Cardiac muscle cell (in vitro differentiated cells and primary cell): Measurements from ENCODE around the gene MRPL51. TPM values are rescaled to one million over a fixed set of nuclear protein-coding genes. Genes with fewer than 3 reads are reported as not detected.

Experiments used
- DNase-seq, 2 donors: peaks; one replicate each; pipeline versions ENCODE4 v3.0.0 to v3.0.0-alpha.2; 2010 to 2017; ENCODE audit warnings: low read depth in 1 of 2, low spot score in 1 of 2
- H3K27ac ChIP-seq: fragments of 200-600 bp; sonication (generic); 2 replicates; pipeline ENCODE4 v1.5.1; 2016
- H3K27me3 ChIP-seq: fragments of 200-600 bp; sonication (generic); 2 replicates; pipeline ENCODE4 v1.6.0; 2016; ENCODE audit warnings: control low read depth
- H3K36me3 ChIP-seq: fragments of 200-600 bp; sonication (generic); 2 replicates; pipeline ENCODE4 v1.5.1; 2016; ENCODE audit warnings: control low read depth
- H3K4me1 ChIP-seq: fragments of 200-600 bp; sonication (generic); 2 replicates; pipeline ENCODE4 v1.8.1; 2017; ENCODE audit warnings: low read depth, mild to moderate bottlenecking, mixed run types
- H3K4me3 ChIP-seq: fragments of 200-600 bp; sonication (generic); 2 replicates; pipeline ENCODE4 v1.5.1; 2016; ENCODE audit warnings: mild to moderate bottlenecking
- H3K9me3 ChIP-seq: fragments of 200-600 bp; sonication (generic); 2 replicates; pipeline ENCODE4 v1.5.1; 2017; ENCODE audit warnings: low read depth, mild to moderate bottlenecking, control low read depth
- CTCF ChIP-seq: IDR thresholded peaks from 2 replicates; pipeline ENCODE4 v1.5.1; 2012; ENCODE audit warnings: low read depth, mild to moderate bottlenecking, low read length
- polyA plus RNA-seq: library from polyadenylated mRNA; unstranded; fragments of >200 nt; fragmentation: Nextera tagmentation; extraction: Ambion mirVana; gene quantifications from 2 replicates; pipeline ENCODE4 v1.2.1, GENCODE V29; 2016
- total RNA-seq: library from RNA; depleted of rRNA; stranded (reverse); fragments of >200 nt; gene quantifications from 2 replicates; pipeline ENCODE4 v1.2.3, GENCODE V29; 2016

The MRPL51 gene
- total and polyA plus RNA-seq, 2 experiments from 2014 or later, result 75.1 to 279 TPM

- Histone ChIP-seq H3K9me3 (no peaks in the 10 kb centered on the region), H3K4me3 (no peak overlapping the region), H3K27ac (no peak overlapping the region), H3K27me3 (no peaks in the 10 kb centered on the region), H3K36me3 (peaks cover 74% of the 10 kb centered on the region), H3K4me1 (no peaks in the 10 kb centered on the region)
- DNase-seq, result no peak
- no peak for TF ChIP-seq CTCF
Measured at GRCh38 chr12:6523708-6524107, 30.6 kb upstream of the MRPL51 start.

GRCh38 chr12:6522193-6522592, 29.1 kb upstream of the MRPL51 start:
- H3K36me3 ChIP-seq, result peaks cover 68% of the 10 kb centered on the region
- no peak for DNase-seq
- no peaks in the 10 kb centered on the region for H3K27me3 ChIP-seq
- H3K4me3 ChIP-seq, result no peak overlapping the region
- no peaks in the 10 kb centered on the region for H3K9me3 ChIP-seq
- H3K4me1 ChIP-seq, result no peaks in the 10 kb centered on the region
- no peak overlapping the region for H3K27ac ChIP-seq
- no peak for TF ChIP-seq CTCF

GRCh38 chr12:6520186-6520585, 27.1 kb upstream of the MRPL51 start:
- H3K9me3 ChIP-seq, result no peaks in the 10 kb centered on the region
- no peak for TF ChIP-seq CTCF
- H3K36me3 ChIP-seq, result peaks cover 63% of the 10 kb centered on the region
- H3K4me3 ChIP-seq, result no peak overlapping the region
- H3K27me3 ChIP-seq, result no peaks in the 10 kb centered on the region
- H3K4me1 ChIP-seq, result no peaks in the 10 kb centered on the region
- DNase-seq, result no peak
- no peak overlapping the region for H3K27ac ChIP-seq

GRCh38 chr12:6508087-6508486, 15.0 kb upstream of the MRPL51 start:
- H3K9me3 ChIP-seq, result no peaks in the 10 kb centered on the region
- H3K4me3 ChIP-seq, result no peak overlapping the region
- no peak for TF ChIP-seq CTCF
- H3K27ac ChIP-seq, result peak overlapping the region; percentile 95
- no peaks in the 10 kb centered on the region for H3K27me3 ChIP-seq
- H3K36me3 ChIP-seq, result peaks cover 24% of the 10 kb centered on the region
- no peak for DNase-seq
- H3K4me1 ChIP-seq, result peaks cover 13% of the 10 kb centered on the region

DNA sequence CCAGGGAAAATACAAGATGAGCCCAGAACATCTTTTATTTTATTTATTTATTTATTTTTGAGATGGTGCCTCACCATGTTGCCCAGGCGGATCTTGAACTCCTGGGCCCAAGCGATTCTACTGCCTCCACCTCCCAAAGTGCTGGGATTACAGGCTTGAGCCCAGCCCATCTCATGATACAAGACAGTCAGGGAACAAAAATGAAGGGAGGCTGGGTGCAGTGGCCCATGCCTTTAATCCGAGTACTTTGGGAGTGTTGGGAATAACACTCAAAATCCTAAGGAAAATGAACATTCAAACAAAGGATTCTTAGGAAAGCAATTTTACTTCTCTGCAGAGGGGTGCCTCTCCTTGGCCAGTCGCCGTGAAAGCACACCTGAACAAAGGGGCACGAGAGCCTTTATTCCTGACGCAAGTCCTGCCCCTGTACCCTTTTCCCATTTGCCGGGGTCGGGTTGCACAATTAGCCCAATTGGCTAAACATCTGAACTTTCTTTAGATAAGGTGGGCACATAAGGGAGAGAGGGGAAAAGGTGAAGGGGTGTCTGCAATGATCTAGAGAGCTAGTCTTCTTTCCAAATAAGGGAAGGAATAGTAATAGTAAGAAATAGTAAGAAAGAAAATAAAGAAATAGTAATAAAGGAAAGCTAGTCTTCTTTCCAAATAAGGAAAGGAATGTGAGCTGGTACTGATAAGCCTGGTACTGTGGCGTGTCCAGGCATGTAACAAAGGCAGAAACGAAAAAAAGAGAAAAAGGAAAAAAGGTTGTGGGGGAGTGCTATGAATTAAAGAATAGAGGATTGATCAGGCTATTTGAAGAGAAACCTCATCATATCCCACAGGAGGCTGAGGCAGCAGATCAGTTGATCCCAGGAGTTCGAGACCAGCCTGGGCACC, 14.3 kb upstream of the MRPL51 start:
- H3K4me3 ChIP-seq, result no peak overlapping the region
- no peaks in the 10 kb centered on the region for H3K27me3 ChIP-seq
- H3K36me3 ChIP-seq, result peaks cover 17% of the 10 kb centered on the region
- H3K4me1 ChIP-seq, result peaks cover 13% of the 10 kb centered on the region
- DNase-seq, result peak; percentile 53 to 59
- TF ChIP-seq CTCF, result no peak
- H3K27ac ChIP-seq, result peak overlapping the region; percentile 95
- no peaks in the 10 kb centered on the region for H3K9me3 ChIP-seq
